HEK293T (cell line): ENCODE measurements around the gene GSTA3.

Source experiments
- ARNT ChIP-seq: fragments of 450-650 bp; IDR thresholded peaks from 2 replicates; pipeline ENCODE4 v1.6.1; 2017; ENCODE audit warnings: mild to moderate bottlenecking
- BHLHE40 ChIP-seq: fragments of 450-650 bp; IDR thresholded peaks from 2 replicates; pipeline ENCODE4 v1.6.1; 2016; ENCODE audit warnings: mild to moderate bottlenecking, moderate library complexity, borderline replicate concordance
- ELF4 ChIP-seq: fragments of 450-650 bp; IDR thresholded peaks from 2 replicates; pipeline ENCODE4 v1.6.1; 2017; ENCODE audit warnings: antibody characterized with exemption
- FOXA1 ChIP-seq: fragments of 450-650 bp; IDR thresholded peaks from 2 replicates; pipeline ENCODE4 v1.6.1; 2016; ENCODE audit warnings: mild to moderate bottlenecking
- FOXK2 ChIP-seq: fragments of 450-650 bp; IDR thresholded peaks from 2 replicates; pipeline ENCODE4 v1.6.1; 2016; ENCODE audit warnings: mild to moderate bottlenecking
- FOXM1 ChIP-seq: fragments of 450-650 bp; IDR thresholded peaks from 2 replicates; pipeline ENCODE4 v1.6.1; 2017; ENCODE audit warnings: mild to moderate bottlenecking, borderline replicate concordance
- HDGF ChIP-seq: fragments of 450-650 bp; IDR thresholded peaks from 2 replicates; pipeline ENCODE4 v1.6.1; 2017; ENCODE audit warnings: antibody characterized with exemption, borderline replicate concordance
- L3MBTL2 ChIP-seq: fragments of 450-650 bp; conservative IDR thresholded peaks from 2 replicates; pipeline ENCODE4 v1.6.1; 2016; ENCODE audit warnings: mild to moderate bottlenecking
- NFRKB ChIP-seq: fragments of 450-650 bp; IDR thresholded peaks from 2 replicates; pipeline ENCODE4 v1.6.1; 2016; ENCODE audit warnings: mild to moderate bottlenecking, moderate library complexity
- PKNOX1 ChIP-seq: fragments of 450-650 bp; IDR thresholded peaks from 2 replicates; pipeline ENCODE4 v1.6.1; 2016
- SP1 ChIP-seq: fragments of 450-650 bp; IDR thresholded peaks from 2 replicates; pipeline ENCODE4 v1.6.1; 2017
- SUZ12 ChIP-seq: fragments of 450-650 bp; IDR thresholded peaks from 2 replicates; pipeline ENCODE4 v1.6.1; 2016; ENCODE audit warnings: mild to moderate bottlenecking
- TARDBP ChIP-seq: fragments of 450-650 bp; IDR thresholded peaks from 2 replicates; pipeline ENCODE4 v1.6.1; 2016
- ZNF384 ChIP-seq: fragments of 450-650 bp; IDR thresholded peaks from 2 replicates; pipeline ENCODE4 v1.6.1; 2016

DNA sequence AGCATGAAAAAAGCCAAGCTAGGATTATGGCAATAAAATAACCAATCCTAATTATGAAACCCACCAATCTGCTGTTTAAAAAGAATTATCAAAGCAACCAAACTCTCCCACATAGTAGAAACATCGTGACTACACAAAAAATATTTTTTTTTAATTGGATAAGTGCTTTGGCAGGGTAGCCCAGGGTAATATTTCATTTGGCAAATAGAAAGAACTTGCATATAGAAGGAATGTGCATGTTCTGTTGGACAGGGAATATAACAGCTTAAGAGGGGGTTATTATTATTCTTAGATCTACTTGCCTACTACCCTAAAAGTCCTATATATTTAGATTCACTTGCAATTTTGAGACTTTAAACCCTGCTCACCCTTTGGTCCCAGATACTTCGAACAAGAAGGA lies 972 bp downstream of the GSTA3 start:
- TF ChIP-seq TARDBP (no peak), FOXM1 (no peak), ELF4 (no peak), NFRKB (no peak), ARNT (no peak), SP1 (no peak), FOXK2 (no peak), HDGF (no peak), ZNF384 (no peak), SUZ12 (no peak), BHLHE40 (no peak), FOXA1 (no peak), PKNOX1 (no peak), L3MBTL2 (no peak)
